Natural killer cell (primary cell): ENCODE measurements around the gene MORN1. TPM values are rescaled to one million over a fixed set of nuclear protein-coding genes. Genes with fewer than 3 reads are reported as not detected.

ENCODE experiments used
- ATAC-seq, 3 donors: fragments of 150-1000 bp in 2 of 3; fragments of 200-7000 bp in 1 of 3; cut with Tn5 transposase; 1 replicate in 1 of 3; 2 replicates in 2 of 3; pipeline ENCODE4 v1.10.0; 2021; ENCODE audit warnings: mild to moderate bottlenecking in 2 of 3, moderate library complexity in 2 of 3
- DNase-seq, 2 donors: peaks; one replicate each; pipeline versions ENCODE4 v3.0.0 to v3.0.0-alpha.2; 2013 to 2021; ENCODE audit warnings: mixed read lengths in 1 of 2
- H3K27ac ChIP-seq: one replicate; pipeline ENCODE4 v1.5.1; 2013; ENCODE audit warnings: mild to moderate bottlenecking, low read length
- H3K27me3 ChIP-seq: one replicate; pipeline ENCODE4 v1.6.1; 2013; ENCODE audit warnings: low read length; ENCODE audit not compliant: control insufficient read depth, insufficient read depth
- H3K36me3 ChIP-seq: one replicate; pipeline ENCODE4 v1.6.1; 2013; ENCODE audit warnings: low read length; ENCODE audit not compliant: control insufficient read depth, insufficient read depth
- H3K4me1 ChIP-seq: one replicate; pipeline ENCODE4 v1.6.1; 2013; ENCODE audit warnings: low read length; ENCODE audit not compliant: control insufficient read depth, insufficient read depth
- H3K4me3 ChIP-seq: one replicate; pipeline ENCODE4 v1.5.1; 2013; ENCODE audit warnings: low read length
- H3K9me3 ChIP-seq: one replicate; pipeline ENCODE4 v1.6.1; 2013; ENCODE audit warnings: low read length; ENCODE audit not compliant: control insufficient read depth, insufficient read depth
- H3K27ac Mint-ChIP-seq, 2 donors: one replicate each; pipeline ENCODE4 v1.8.0; 2022; ENCODE audit warnings: mild to moderate bottlenecking in 2 of 2, mixed read lengths in 2 of 2, moderate library complexity in 1 of 2
- H3K27me3 Mint-ChIP-seq, 2 donors: one replicate each; pipeline ENCODE4 v1.8.0; 2022; ENCODE audit warnings: low read depth in 2 of 2, mixed read lengths in 2 of 2
- H3K36me3 Mint-ChIP-seq: one replicate; pipeline ENCODE4 v1.8.0; 2022; ENCODE audit warnings: mixed read lengths
- H3K4me1 Mint-ChIP-seq, 2 donors: one replicate each; pipeline ENCODE4 v1.8.0; 2022; ENCODE audit warnings: mixed read lengths in 2 of 2
- H3K4me3 Mint-ChIP-seq: one replicate; pipeline ENCODE4 v1.8.0; 2022; ENCODE audit warnings: mild to moderate bottlenecking, moderate library complexity, mixed read lengths
- H3K9me3 Mint-ChIP-seq, 2 donors: one replicate each; pipeline ENCODE4 v1.8.0; 2022; ENCODE audit warnings: mixed read lengths in 2 of 2
- WGBS: methylation state at CpG from one replicate; pipeline ENCODE4 v1.1.7; 2013; ENCODE audit warnings: missing lambda C conversion rate; ENCODE audit not compliant: insufficient coverage; 5-methylcytosine and 5-hydroxymethylcytosine counted together
- intact Hi-C: fragments of 100-400 bp; cut with micrococcal nuclease; formaldehyde crosslinking; loops from one replicate; pipeline ENCODE4 v1.14.2; 2022
- total RNA-seq, 4 donors: library from RNA; stranded (reverse); fragments of 120-200 nt in 1 of 4; gene quantifications; one replicate each; pipeline versions ENCODE4 v1.2.3 to v1.2.4, GENCODE V29; 2013 to 2022
- TF ChIP-seq, protein P1 (sequence below): fragments of 200-600 bp; IDR thresholded peaks from one replicate; pipeline ENCODE4 v1.8.0; 2022; ENCODE audit warnings: antibody characterized with exemption

The MORN1 gene
- total RNA-seq, 3 donors from 2014 or later (not counting 1 experiment from before 2014, with no cell fraction given) = 8.0 to 9.3 (median 8.8) TPM

DNA sequence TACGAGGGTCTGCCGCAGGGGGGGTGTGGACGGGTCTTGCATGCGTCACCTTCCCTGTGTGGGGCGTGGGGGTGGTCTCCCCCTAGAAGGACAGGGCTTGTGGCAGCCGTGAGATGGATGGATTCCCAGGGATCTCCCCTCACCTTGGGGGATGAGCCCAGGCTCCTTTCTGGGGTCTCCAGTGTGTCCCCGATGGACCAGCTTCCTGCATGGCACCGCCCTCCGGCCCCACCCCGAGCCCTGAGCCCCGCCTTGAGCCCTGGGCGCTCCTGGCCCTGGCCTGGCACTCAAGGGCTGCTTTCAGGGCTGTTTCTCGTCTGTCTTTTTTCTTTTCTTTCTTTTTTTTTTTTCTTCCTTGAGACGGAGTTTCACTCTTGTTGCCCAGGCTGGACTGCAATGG lies 103.7 kb downstream of the MORN1 start:
- ATAC-seq (no peak), DNase-seq (no peak)
- H3K27me3 Mint-ChIP-seq = no peaks in the 10 kb centered on the region
- H3K36me3 Mint-ChIP-seq = no peaks in the 10 kb centered on the region
- Histone ChIP-seq H3K4me3 (no peak overlapping the region), H3K27me3 (no peaks in the 10 kb centered on the region), H3K9me3 (no peaks in the 10 kb centered on the region), H3K36me3 (no peaks in the 10 kb centered on the region), H3K4me1 (peaks cover 50% of the 10 kb centered on the region), H3K27ac (no peak overlapping the region)
- H3K27ac Mint-ChIP-seq = peak overlapping the region in 1 of 2 donors; percentile 36
- H3K9me3 Mint-ChIP-seq = no peaks in the 10 kb centered on the region
- intact Hi-C loops = no loop called here
- no peak overlapping the region for H3K4me3 Mint-ChIP-seq
- 95% methylated on average over 14 of the region's 14 CpGs for WGBS
- peaks cover 41 to 48% of the 10 kb centered on the region in 2 donors for H3K4me1 Mint-ChIP-seq
- TF ChIP-seq, protein P1, sequence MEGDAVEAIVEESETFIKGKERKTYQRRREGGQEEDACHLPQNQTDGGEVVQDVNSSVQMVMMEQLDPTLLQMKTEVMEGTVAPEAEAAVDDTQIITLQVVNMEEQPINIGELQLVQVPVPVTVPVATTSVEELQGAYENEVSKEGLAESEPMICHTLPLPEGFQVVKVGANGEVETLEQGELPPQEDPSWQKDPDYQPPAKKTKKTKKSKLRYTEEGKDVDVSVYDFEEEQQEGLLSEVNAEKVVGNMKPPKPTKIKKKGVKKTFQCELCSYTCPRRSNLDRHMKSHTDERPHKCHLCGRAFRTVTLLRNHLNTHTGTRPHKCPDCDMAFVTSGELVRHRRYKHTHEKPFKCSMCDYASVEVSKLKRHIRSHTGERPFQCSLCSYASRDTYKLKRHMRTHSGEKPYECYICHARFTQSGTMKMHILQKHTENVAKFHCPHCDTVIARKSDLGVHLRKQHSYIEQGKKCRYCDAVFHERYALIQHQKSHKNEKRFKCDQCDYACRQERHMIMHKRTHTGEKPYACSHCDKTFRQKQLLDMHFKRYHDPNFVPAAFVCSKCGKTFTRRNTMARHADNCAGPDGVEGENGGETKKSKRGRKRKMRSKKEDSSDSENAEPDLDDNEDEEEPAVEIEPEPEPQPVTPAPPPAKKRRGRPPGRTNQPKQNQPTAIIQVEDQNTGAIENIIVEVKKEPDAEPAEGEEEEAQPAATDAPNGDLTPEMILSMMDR = no peak

DNA sequence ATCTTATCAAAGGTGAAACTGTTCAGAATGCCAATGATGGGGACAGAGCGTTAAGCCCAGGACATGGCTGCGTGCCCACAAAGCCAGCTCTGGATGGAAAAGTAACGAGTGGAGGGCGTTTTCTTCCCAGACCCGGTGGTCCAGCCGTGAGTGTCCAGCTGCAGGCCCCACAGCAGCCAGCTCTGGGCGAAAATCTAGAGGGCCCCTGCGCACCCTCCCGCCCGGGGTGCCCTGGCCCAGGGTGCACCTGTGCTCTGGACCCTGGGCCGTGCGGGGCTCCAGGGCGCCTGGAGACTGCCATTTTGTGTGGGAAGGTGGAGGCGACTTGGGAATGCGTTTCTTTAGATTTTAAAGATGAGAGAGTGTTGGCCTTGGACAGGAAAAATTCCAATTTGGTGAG lies 104.4 kb downstream of the MORN1 start:
- Mint-ChIP-seq H3K27me3 (no peaks in the 10 kb centered on the region), H3K36me3 (no peaks in the 10 kb centered on the region), H3K4me1 (peaks cover 34 to 41% of the 10 kb centered on the region in 2 donors), H3K4me3 (no peak overlapping the region), H3K27ac (peak overlapping the region in 1 of 2 donors; percentile 38), H3K9me3 (no peaks in the 10 kb centered on the region)
- TF ChIP-seq, protein P1 = no peak
- H3K9me3 ChIP-seq = no peaks in the 10 kb centered on the region
- DNase-seq = no peak
- intact Hi-C loops = no loop called here
- no peak for ATAC-seq
- 98% methylated on average over 15 of the region's 15 CpGs for WGBS
- no peak overlapping the region for H3K4me3 ChIP-seq
- H3K4me1 ChIP-seq = peaks cover 43% of the 10 kb centered on the region
- no peaks in the 10 kb centered on the region for H3K27me3 ChIP-seq
- H3K27ac ChIP-seq = no peak overlapping the region
- no peaks in the 10 kb centered on the region for H3K36me3 ChIP-seq

DNA sequence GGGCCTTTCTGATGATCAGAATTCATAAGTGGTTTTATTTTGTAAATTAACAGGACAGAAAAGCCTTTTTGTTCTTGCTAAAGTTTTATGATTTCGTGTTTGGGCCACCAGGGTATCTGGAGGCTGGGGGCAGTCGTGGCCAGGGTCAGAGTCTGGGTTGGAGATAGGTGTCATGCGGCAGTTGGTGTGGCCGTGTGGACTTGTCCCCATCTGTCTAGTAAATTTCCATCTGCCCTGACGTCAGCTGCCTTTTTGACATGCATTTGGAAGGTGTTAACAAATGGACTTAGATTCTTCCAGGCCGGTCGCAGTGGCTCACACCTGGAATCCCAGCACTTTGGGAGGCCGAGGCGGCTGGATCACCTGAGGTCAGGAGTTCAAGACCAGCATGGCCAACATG lies 106.4 kb downstream of the MORN1 start:
- H3K27ac Mint-ChIP-seq = no peak overlapping the region
- no peaks in the 10 kb centered on the region for H3K27me3 Mint-ChIP-seq
- H3K27me3 ChIP-seq = no peaks in the 10 kb centered on the region
- no peak overlapping the region for H3K27ac ChIP-seq
- no peaks in the 10 kb centered on the region for H3K36me3 Mint-ChIP-seq
- H3K9me3 ChIP-seq = no peaks in the 10 kb centered on the region
- no peaks in the 10 kb centered on the region for H3K9me3 Mint-ChIP-seq
- 96% methylated on average over 9 of the region's 9 CpGs for WGBS
- no peak for ATAC-seq
- DNase-seq = no peak
- no peak overlapping the region for H3K4me3 ChIP-seq
- TF ChIP-seq, protein P1 = no peak
- intact Hi-C loops = no loop called here
- peaks cover 14 to 22% of the 10 kb centered on the region in 2 donors for H3K4me1 Mint-ChIP-seq
- H3K4me3 Mint-ChIP-seq = no peak overlapping the region
- peaks cover 23% of the 10 kb centered on the region for H3K4me1 ChIP-seq
- H3K36me3 ChIP-seq = no peaks in the 10 kb centered on the region
